Right lobe of liver (tissue), 6 donors: Measurements from ENCODE around the gene IREB2. TPM values are rescaled to one million over a fixed set of nuclear protein-coding genes. Genes with fewer than 3 reads are reported as not detected.

ENCODE experiments used
- ATAC-seq, 4 donors: fragments of 200-7000 bp; cut with Tn5 transposase; one replicate each; pipeline ENCODE4 v1.9.1; 2020; ENCODE audit warnings: mild to moderate bottlenecking in 4 of 4, moderate library complexity in 4 of 4
- DNase-seq, 3 donors: peaks; one replicate each; pipeline ENCODE4 v3.0.0-alpha.2; 2020
- H3K27ac ChIP-seq, 3 donors: fragments of 200-600 bp; one replicate each; pipeline ENCODE4 v1.8.0; 2022
- H3K27me3 ChIP-seq, 2 donors: fragments of 200-600 bp; one replicate each; pipeline ENCODE4 v1.8.0; 2022
- H3K36me3 ChIP-seq, 4 donors: fragments of 200-600 bp; sonication (generic) in 1 of 4; one replicate each; pipeline versions ENCODE4 v1.5.1 to v1.8.0; 2017 to 2022; ENCODE audit warnings: control low read depth in 1 of 4
- H3K4me1 ChIP-seq, 4 donors: fragments of 200-600 bp; sonication (generic) in 1 of 4; one replicate each; pipeline versions ENCODE4 v1.5.1 to v1.8.0; 2017 to 2022; ENCODE audit warnings: control low read depth in 1 of 4
- H3K4me3 ChIP-seq, 3 donors: fragments of 200-600 bp; one replicate each; pipeline ENCODE4 v1.8.0; 2022
- H3K9me3 ChIP-seq, 4 donors: fragments of 200-600 bp; sonication (generic) in 1 of 4; one replicate each; pipeline versions ENCODE4 v1.5.1 to v1.8.0; 2017 to 2022; ENCODE audit warnings: control low read depth in 1 of 4
- CTCF ChIP-seq, 4 donors: fragments of 200-600 bp in 3 of 4; fragments of 450-650 bp in 1 of 4; IDR thresholded peaks; one replicate each; pipeline versions ENCODE4 v1.5.1 to v1.8.0; 2016 to 2022; ENCODE audit warnings: antibody characterized with exemption in 4 of 4, mild to moderate bottlenecking in 2 of 4
- POLR2A ChIP-seq: fragments of 450-650 bp; IDR thresholded peaks from one replicate; pipeline ENCODE4 v1.6.1; 2017; ENCODE audit warnings: antibody characterized with exemption, mild to moderate bottlenecking
- WGBS: methylation state at CpG from one replicate; pipeline ENCODE4 v1.1.6; 2018; ENCODE audit warnings: low coverage, low lambda C conversion rate; ENCODE audit not compliant: insufficient coverage; ENCODE audit errors: missing lambda C conversion rate; 5-methylcytosine and 5-hydroxymethylcytosine counted together
- intact Hi-C, 2 donors: fragments of 100-400 bp; cut with DNase I; formaldehyde crosslinking; loops; one replicate each; pipeline versions ENCODE4 v1.11.2 to v1.14.1; 2022
- total RNA-seq, 6 experiments: library from RNA; depleted of rRNA in 2 of 6; stranded (reverse); fragments of >200 nt in 2 of 6; fragmentation: NEBNext Ultra II Directional in 3 of 6; extraction: Animal tissue kit (Norgen Biotek cat#: 25700) in 3 of 6; gene quantifications; one replicate each; pipeline versions ENCODE4 v1.1.0 to v1.2.4, GENCODE V29; 2016 to 2023
- donor health status: DM: no; HTN: yes; CAD: no.
- donor health status: DM: no; HTN: no; CAD: no.
- donor health status: DM: no; HTN: no; CAD: no.
- donor health status: DM: no; HTN: yes; CAD: no.
- donor health status: DM: no; HTN: yes; CAD: no.

The IREB2 gene
- total RNA-seq, 6 experiments from 2014 or later = 17.1 to 36.2 (median 25.6) TPM

- no peaks in the 10 kb centered on the region for H3K9me3 ChIP-seq
- no peaks in the 10 kb centered on the region for H3K27me3 ChIP-seq
- no peak for DNase-seq
- H3K27ac ChIP-seq = no peak overlapping the region
- no peaks in the 10 kb centered on the region for H3K36me3 ChIP-seq
- ATAC-seq = no peak
- H3K4me3 ChIP-seq = no peak overlapping the region
- 77% methylated on average over 3 of the region's 3 CpGs for WGBS
- no peaks in the 10 kb centered on the region for H3K4me1 ChIP-seq
- intact Hi-C loops = loop anchor here in 1 of 2 donors (5.0 kb wide), 1 partner anchor 102 kb away; no protein-coding TSS in a partner anchor
- TF ChIP-seq POLR2A (no peak), CTCF (IDR thresholded peaks at IDR 0.05) (no peak)
Observed at GRCh38 chr15:78419367-78419766, 18.6 kb upstream of the IREB2 start.

- no peaks in the 10 kb centered on the region for H3K9me3 ChIP-seq
- TF ChIP-seq POLR2A (no peak), CTCF (IDR thresholded peaks at IDR 0.05) (no peak)
- H3K27ac ChIP-seq = no peak overlapping the region
- no peak for DNase-seq
- no peaks in the 10 kb centered on the region for H3K27me3 ChIP-seq
- WGBS = 68% methylated on average over 4 of the region's 4 CpGs
- no peak overlapping the region for H3K4me3 ChIP-seq
- intact Hi-C loops = loop anchor here in 1 of 2 donors (5.0 kb wide), 1 partner anchor 108 kb away; no protein-coding TSS in a partner anchor
- H3K36me3 ChIP-seq = no peaks in the 10 kb centered on the region
- ATAC-seq = no peak
- H3K4me1 ChIP-seq = no peaks in the 10 kb centered on the region
Observed at GRCh38 chr15:78420220-78420619, 17.8 kb upstream of the IREB2 start.

GRCh38 chr15:78420766-78421165 lies 17.2 kb upstream of the IREB2 start:
- H3K9me3 ChIP-seq = no peaks in the 10 kb centered on the region
- H3K27ac ChIP-seq = no peak overlapping the region
- intact Hi-C loops = loop anchor here in 1 of 2 donors (5.0 kb wide), 1 partner anchor 108 kb away; no protein-coding TSS in a partner anchor
- no peaks in the 10 kb centered on the region for H3K36me3 ChIP-seq
- no peak for TF ChIP-seq POLR2A
- TF ChIP-seq CTCF (IDR thresholded peaks at IDR 0.05) = no peak
- H3K4me3 ChIP-seq = no peak overlapping the region
- DNase-seq (no peak), ATAC-seq (no peak)
- WGBS = 73% methylated on average over 7 of the region's 8 CpGs
- H3K4me1 ChIP-seq = no peaks in the 10 kb centered on the region
- H3K27me3 ChIP-seq = no peaks in the 10 kb centered on the region

- intact Hi-C loops = loop anchor here in 1 of 2 donors (5.0 kb wide), 1 partner anchor 109 kb away; no protein-coding TSS in a partner anchor
Observed at GRCh38 chr15:78421238-78421965, 16.6 kb upstream of the IREB2 start.

More at GRCh38 chr15:78421238-78421965, 16.6 kb upstream of the IREB2 start:
- Histone ChIP-seq H3K9me3 (no peaks in the 10 kb centered on the region), H3K4me3 (no peak overlapping the region), H3K36me3 (no peaks in the 10 kb centered on the region), H3K27ac (no peak overlapping the region), H3K4me1 (no peaks in the 10 kb centered on the region), H3K27me3 (no peaks in the 10 kb centered on the region)
- WGBS = 77% methylated on average over 3 of the region's 7 CpGs
- no peak for TF ChIP-seq CTCF (IDR thresholded peaks at IDR 0.05)
- TF ChIP-seq POLR2A = no peak
- ATAC-seq (no peak), DNase-seq (no peak)
